OCI-LY1 (cell line): ENCODE data around the gene FAF1.

Experiments used
- H2AFZ ChIP-seq: fragments of 200-600 bp; sonication (generic), shearing (Covaris generic); 2 replicates; pipeline ENCODE4 v1.6.0; 2014; ENCODE audit warnings: antibody characterized with exemption, mild to moderate bottlenecking, low read length
- H3F3A ChIP-seq: fragments of 200-600 bp; sonication (generic), shearing (Covaris generic); 2 replicates; pipeline ENCODE4 v1.6.0; 2014; ENCODE audit warnings: mild to moderate bottlenecking, antibody characterized with exemption, low read length, moderate library complexity; ENCODE audit not compliant: insufficient read depth
- H3K27ac ChIP-seq: fragments of 200-600 bp; sonication (generic); 2 replicates; pipeline ENCODE4 v1.5.1; 2014; ENCODE audit warnings: low read length, mixed run types, mild to moderate bottlenecking, low read depth; ENCODE audit not compliant: poor library complexity, severe bottlenecking
- H3K27me3 ChIP-seq: fragments of 200-600 bp; sonication (generic); 2 replicates; pipeline ENCODE4 v1.6.0; 2014; ENCODE audit warnings: antibody characterized with exemption, mild to moderate bottlenecking, low read length, moderate library complexity; ENCODE audit not compliant: insufficient read depth
- H3K36me3 ChIP-seq: fragments of 200-600 bp; sonication (generic); 2 replicates; pipeline ENCODE4 v1.6.1; 2014; ENCODE audit warnings: mild to moderate bottlenecking, antibody characterized with exemption, low read length, moderate library complexity, mixed read lengths; ENCODE audit not compliant: insufficient read depth
- H3K4me1 ChIP-seq: fragments of 200-600 bp; sonication (generic); 2 replicates; pipeline ENCODE4 v1.5.1; 2014; ENCODE audit warnings: mild to moderate bottlenecking, low read length, moderate library complexity; ENCODE audit not compliant: insufficient read depth, severe bottlenecking
- H3K4me2 ChIP-seq: fragments of 200-600 bp; sonication (generic), shearing (Covaris generic); 2 replicates; pipeline ENCODE4 v1.6.1; 2014; ENCODE audit warnings: low read length
- H3K4me3 ChIP-seq: fragments of 200-600 bp; sonication (generic); 2 replicates; pipeline ENCODE4 v1.5.1; 2014; ENCODE audit warnings: low read length, low read depth, mild to moderate bottlenecking, mixed read lengths; ENCODE audit not compliant: poor library complexity, severe bottlenecking
- H3K79me2 ChIP-seq: fragments of 200-600 bp; shearing (Covaris generic); 2 replicates; pipeline ENCODE4 v1.6.1; 2016; ENCODE audit warnings: mixed run types, low read length, mixed read lengths; ENCODE audit not compliant: insufficient read depth
- H3K9ac ChIP-seq: fragments of 200-600 bp; sonication (generic), shearing (Covaris generic); 2 replicates; pipeline ENCODE4 v1.6.1; 2014; ENCODE audit warnings: mild to moderate bottlenecking, low read length, mixed read lengths
- H3K9me2 ChIP-seq: fragments of 200-600 bp; sonication (generic), shearing (Covaris generic); 2 replicates; pipeline ENCODE4 v1.6.1; 2014; ENCODE audit warnings: low read depth, mild to moderate bottlenecking, low read length, mixed read lengths
- H3K9me3 ChIP-seq: fragments of 200-600 bp; shearing (Covaris generic); 2 replicates; pipeline ENCODE4 v1.6.1; 2014; ENCODE audit warnings: low read length, mixed read lengths
- H4K20me1 ChIP-seq: fragments of 200-600 bp; sonication (generic), shearing (Covaris generic); 2 replicates; pipeline ENCODE4 v1.6.0; 2016; ENCODE audit warnings: mild to moderate bottlenecking, low read length; ENCODE audit not compliant: insufficient read depth
- EZH2 ChIP-seq: fragments of 200-600 bp; sonication (generic), shearing (Covaris generic); IDR thresholded peaks from 2 replicates; pipeline ENCODE4 v1.8.0; 2017; ENCODE audit warnings: borderline replicate concordance, mixed run types, mild to moderate bottlenecking, antibody characterized with exemption, low read length, moderate library complexity, mixed read lengths
- TF ChIP-seq, protein P1 (sequence below): fragments of 200-600 bp; sonication (generic), shearing (Covaris generic); IDR thresholded peaks from 2 replicates; pipeline ENCODE4 v1.5.1; 2017; ENCODE audit warnings: mild to moderate bottlenecking, antibody characterized with exemption, low read length, moderate library complexity, mixed read lengths

FAF1 gene

DNA sequence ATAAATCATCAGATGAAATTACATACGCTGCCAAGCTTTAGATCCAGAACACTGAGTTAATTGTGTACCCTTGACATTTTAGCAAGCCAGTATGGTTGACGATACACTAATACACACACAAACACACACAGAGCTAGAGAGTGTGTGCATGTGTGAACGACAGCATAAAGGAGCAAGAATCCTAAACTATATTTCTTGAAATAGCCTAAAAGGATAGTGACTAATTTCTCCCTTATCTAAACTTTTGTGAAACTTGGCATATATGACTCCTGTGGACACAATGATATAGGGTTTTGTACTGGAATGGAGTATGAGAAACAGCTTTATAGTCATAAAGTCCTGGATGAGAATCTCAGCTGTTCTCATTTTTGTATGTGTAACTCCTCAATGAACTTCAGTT is 471.7 kb downstream of the FAF1 start:
- TF ChIP-seq, protein P1, sequence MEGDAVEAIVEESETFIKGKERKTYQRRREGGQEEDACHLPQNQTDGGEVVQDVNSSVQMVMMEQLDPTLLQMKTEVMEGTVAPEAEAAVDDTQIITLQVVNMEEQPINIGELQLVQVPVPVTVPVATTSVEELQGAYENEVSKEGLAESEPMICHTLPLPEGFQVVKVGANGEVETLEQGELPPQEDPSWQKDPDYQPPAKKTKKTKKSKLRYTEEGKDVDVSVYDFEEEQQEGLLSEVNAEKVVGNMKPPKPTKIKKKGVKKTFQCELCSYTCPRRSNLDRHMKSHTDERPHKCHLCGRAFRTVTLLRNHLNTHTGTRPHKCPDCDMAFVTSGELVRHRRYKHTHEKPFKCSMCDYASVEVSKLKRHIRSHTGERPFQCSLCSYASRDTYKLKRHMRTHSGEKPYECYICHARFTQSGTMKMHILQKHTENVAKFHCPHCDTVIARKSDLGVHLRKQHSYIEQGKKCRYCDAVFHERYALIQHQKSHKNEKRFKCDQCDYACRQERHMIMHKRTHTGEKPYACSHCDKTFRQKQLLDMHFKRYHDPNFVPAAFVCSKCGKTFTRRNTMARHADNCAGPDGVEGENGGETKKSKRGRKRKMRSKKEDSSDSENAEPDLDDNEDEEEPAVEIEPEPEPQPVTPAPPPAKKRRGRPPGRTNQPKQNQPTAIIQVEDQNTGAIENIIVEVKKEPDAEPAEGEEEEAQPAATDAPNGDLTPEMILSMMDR = no peak
- no peak for TF ChIP-seq EZH2
- no peaks in the 10 kb centered on the region for H3F3A ChIP-seq
- H3K4me3 ChIP-seq = no peak overlapping the region
- H2AFZ ChIP-seq = no peak overlapping the region
- no peaks in the 10 kb centered on the region for H3K27me3 ChIP-seq
- H3K27ac ChIP-seq = no peak overlapping the region
- no peaks in the 10 kb centered on the region for H3K79me2 ChIP-seq
- H3K4me2 ChIP-seq = no peak overlapping the region
- no peaks in the 10 kb centered on the region for H4K20me1 ChIP-seq
- no peaks in the 10 kb centered on the region for H3K4me1 ChIP-seq
- no peak overlapping the region for H3K9ac ChIP-seq
- H3K36me3 ChIP-seq = peaks cover 46% of the 10 kb centered on the region
- H3K9me3 ChIP-seq = no peaks in the 10 kb centered on the region
- H3K9me2 ChIP-seq = no peaks in the 10 kb centered on the region

DNA sequence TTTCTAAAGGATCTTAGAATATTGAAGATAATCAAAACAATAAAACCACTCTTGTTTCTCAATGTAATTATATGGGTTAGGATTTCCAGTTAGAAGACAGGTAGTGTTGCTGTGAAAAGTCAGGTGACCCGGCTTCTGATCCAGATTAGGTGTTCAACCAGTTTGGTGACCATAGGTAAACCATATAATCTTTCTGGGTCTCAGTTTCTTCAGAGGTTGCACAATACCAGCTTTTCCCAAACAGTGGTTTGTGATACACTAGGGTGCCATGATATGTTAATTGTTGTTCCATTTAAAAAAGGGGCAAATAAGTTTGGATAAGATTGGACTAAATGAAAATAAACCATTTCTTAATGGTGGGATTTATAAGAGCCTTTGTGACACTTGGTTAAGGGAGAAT is 472.3 kb downstream of the FAF1 start:
- no peak overlapping the region for H3K4me2 ChIP-seq
- H3K79me2 ChIP-seq = no peaks in the 10 kb centered on the region
- H3K9me3 ChIP-seq = no peaks in the 10 kb centered on the region
- no peak overlapping the region for H3K27ac ChIP-seq
- no peak overlapping the region for H3K9ac ChIP-seq
- H3F3A ChIP-seq = no peaks in the 10 kb centered on the region
- H3K4me1 ChIP-seq = no peaks in the 10 kb centered on the region
- H4K20me1 ChIP-seq = no peaks in the 10 kb centered on the region
- no peak overlapping the region for H3K4me3 ChIP-seq
- H3K9me2 ChIP-seq = no peaks in the 10 kb centered on the region
- H3K27me3 ChIP-seq = no peaks in the 10 kb centered on the region
- no peak overlapping the region for H2AFZ ChIP-seq
- TF ChIP-seq EZH2 = no peak
- TF ChIP-seq, protein P1 = no peak
- peaks cover 46% of the 10 kb centered on the region for H3K36me3 ChIP-seq

DNA sequence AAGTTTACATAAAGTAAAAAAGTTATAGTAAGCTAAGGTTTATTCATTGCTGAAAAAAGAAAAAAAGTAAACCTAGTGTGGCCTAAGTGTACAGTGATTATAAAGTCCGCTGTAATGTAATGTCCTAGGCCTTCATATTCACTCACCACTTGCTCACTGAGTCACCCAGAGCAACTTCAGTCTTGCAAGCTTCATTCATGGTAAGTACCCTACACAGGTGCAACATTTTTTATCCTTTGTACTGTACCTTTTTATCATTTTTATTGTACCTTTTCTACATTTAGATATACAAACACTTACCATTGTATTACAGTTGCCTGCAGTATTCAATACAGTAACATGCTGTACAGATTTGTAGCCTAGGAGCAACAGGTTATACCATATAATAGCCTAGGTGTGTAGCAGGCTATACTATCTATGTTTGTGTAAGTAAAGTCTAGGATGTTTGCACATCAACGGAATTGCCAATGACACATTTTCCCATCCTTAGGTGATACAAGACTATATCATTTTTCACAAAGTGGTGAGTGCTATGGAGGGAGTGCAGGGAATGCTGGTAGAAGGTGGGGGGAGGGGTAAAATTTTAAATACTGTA is 478.8 kb downstream of the FAF1 start:
- Histone ChIP-seq H3K4me2 (no peak overlapping the region), H3K9me3 (no peaks in the 10 kb centered on the region), H3K27me3 (no peaks in the 10 kb centered on the region), H3K4me3 (no peak overlapping the region), H3K27ac (no peak overlapping the region), H3K9ac (no peak overlapping the region), H3F3A (no peaks in the 10 kb centered on the region), H3K79me2 (no peaks in the 10 kb centered on the region), H2AFZ (no peak overlapping the region), H3K36me3 (no peaks in the 10 kb centered on the region; the same call in 1 of the 2 replicates), H4K20me1 (no peaks in the 10 kb centered on the region), H3K9me2 (no peaks in the 10 kb centered on the region), H3K4me1 (no peaks in the 10 kb centered on the region)
- TF ChIP-seq, protein P1 = no peak
- no peak for TF ChIP-seq EZH2
